G401 (cell line): ENCODE results near the gene ZFYVE19. TPM values are rescaled to one million over a fixed set of nuclear protein-coding genes. Genes with fewer than 3 reads are reported as not detected.

Experiments
- DNase-seq: peaks from one replicate; pipeline ENCODE4 v3.0.0-alpha.2; 2015; ENCODE audit warnings: low spot score
- in situ Hi-C: cut with HindIII; loops from 2 replicates; pipeline ENCODE4 v1.10.0; 2016; ENCODE audit warnings: low sequenced_read_pairs, mixed read lengths
- total RNA-seq: library from RNA; depleted of rRNA; stranded (reverse); fragments of >200 nt; shearing (Covaris generic); gene quantifications from 2 replicates; pipeline ENCODE4 v1.2.3, GENCODE V29; 2014

ZFYVE19 gene
- total RNA-seq, 1 experiment from 2014 or later = 29.2 TPM

DNA sequence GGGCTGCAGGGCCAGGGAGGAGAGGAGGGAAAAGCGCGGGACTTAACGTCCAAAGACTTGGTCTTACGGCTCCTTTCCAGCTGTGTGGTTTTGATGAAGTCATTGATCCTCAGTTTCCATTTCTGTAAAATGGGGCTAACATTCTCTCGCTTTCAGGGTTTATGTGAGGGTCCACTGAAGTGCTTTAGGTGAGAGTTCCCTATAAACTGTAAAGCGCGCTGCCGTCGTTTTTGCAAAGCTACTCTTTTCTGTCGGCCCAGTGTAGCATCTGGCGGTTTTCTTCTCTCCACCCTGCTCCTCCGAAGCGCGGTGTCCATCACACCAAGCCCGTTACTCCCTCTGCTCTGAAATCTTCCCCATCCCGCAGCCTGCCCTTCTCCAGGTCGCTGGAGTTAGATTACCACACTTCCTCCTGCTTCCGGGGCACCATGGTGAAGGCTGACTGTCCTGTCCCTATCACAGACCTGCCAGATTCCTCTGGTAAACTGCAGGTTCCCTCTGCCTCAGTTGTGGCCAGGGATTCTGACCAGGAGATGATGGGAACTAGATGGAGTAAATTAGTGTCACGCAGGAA lies 1.1 kb downstream of the ZFYVE19 start:
- DNase-seq = no peak
- in situ Hi-C loops = no loop called here

DNA sequence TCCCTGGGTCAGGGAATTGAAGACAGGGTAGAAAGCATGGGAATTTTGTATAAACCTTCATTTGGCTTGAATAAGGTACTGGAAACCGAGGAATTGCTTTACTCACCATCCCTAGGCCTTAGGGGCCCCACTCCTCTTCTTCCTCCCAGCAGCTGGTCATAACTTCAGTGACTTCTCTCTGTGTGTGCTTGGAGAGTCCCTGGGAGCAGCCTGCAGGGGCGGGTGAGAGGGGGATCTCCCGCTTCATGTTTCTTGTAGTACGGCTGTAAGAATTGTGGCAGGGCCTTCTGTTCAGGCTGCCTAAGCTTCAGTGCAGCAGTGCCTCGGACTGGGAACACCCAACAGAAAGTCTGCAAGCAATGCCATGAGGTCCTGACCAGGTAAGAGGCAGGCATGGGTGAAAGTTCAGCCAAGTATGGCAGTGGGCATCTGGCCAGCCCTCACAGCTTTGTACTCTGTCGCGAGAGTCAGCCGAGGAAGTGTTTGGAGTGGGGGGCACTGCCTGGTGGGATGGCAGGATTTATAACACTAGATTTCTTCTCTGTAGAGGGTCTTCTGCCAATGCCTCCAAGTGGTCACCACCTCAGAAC lies 2.1 kb downstream of the ZFYVE19 start:
- no peak for DNase-seq
- in situ Hi-C loops = no loop called here

DNA sequence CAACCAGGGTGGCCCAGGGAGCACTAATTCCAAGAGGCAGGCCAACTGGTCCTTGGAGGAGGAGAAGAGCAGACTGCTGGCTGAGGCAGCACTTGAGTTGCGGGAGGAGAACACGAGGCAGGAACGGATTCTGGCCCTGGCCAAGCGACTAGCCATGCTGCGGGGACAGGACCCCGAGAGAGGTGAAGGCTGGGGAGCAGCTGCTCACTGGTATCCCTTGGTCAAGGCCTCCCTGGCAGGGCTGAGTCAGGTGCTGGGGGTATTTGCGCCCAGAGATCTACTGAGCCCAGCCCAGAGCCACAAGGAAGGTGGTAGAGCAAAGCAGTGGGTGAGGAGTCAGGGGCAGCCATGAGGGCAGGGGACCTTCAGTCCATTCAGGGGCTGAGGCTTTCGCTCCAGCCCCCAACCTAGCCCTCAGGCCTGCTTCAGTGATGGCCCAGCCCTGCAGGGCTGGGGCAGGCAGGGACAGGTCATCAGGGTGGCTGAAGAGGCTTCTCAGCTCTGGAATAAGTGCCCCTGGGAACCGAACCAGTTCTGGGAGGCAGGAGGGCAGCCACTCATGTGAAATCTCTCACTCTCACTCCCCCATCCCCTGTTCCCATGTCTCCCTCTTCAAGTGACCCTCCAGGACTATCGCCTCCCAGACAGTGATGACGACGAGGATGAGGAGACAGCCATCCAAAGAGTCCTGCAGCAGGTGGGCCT lies 6.0 kb downstream of the ZFYVE19 start:
- no peak for DNase-seq
- in situ Hi-C loops = no loop called here

DNA sequence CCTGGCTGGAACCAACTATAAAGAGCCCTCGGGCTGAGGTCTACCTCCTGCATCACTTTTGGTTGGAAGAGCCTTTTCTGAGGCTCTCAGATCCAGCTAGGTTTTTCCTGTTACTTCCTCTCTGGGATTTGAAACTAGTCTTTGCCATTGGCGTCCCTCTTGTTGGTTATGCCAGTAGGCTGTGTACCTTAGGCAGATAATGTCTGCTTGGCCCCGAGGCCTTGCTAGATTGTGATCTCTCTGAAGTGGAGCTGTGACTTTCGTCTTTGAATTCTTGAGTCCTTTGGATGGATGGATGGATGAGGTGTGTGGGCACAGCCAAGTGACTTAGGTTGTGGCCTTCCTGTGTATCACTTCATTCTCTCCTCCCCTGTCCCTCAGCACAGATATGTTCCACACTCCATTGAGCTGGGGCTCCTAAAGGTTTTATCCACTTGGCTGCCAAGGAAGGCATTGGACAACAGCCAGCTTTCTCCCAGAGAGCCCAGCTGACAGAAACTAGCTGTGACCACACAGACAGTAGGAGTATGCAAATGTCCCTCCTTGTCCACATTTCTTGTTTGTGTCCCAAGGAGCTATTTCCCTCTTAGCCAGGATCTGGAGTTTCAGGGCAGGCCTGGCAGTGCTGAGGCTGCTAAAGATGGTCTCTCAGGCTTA lies 8.3 kb downstream of the ZFYVE19 start:
- in situ Hi-C loops = no loop called here
- DNase-seq = peak; percentile 48

DNA sequence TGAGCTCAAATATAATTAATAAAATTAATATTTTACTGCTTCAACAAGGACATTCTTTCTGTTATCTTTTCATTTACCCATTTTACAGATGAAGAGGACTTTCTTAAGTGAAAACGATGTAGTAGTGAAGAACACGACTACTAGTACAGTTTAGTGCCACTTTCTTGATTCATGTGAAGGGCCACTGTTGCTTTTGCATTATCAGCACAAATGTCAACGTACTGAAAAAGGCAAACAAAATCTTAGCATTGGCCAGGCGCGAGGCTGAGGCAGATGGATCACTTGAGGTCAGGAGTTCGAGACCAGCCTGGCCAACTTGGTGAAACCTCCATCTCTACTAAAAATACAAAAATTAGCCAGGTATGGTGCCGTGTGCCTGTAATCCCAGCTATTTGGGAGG lies 12.2 kb downstream of the ZFYVE19 start:
- in situ Hi-C loops = no loop called here
- no peak for DNase-seq

DNA sequence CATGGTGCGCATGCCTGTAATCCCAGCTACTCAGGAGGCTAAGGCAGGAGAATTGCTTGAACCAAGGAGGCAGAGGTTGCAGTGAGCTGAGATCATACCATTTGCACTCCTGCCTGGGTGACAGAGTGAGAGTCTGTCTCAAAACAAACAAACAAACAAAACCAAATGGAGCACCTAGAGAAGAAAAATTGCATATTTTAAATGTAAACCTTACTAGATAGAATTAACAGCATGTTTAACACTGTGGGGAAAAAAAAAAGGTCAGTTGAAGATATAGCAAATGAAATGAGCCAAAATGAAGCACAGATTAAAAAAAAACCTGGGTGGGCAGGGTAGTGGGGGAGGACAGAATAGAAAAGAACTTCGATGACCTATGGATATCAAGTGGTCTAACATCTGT lies 14.3 kb downstream of the ZFYVE19 start:
- in situ Hi-C loops = no loop called here
- no peak for DNase-seq

DNA sequence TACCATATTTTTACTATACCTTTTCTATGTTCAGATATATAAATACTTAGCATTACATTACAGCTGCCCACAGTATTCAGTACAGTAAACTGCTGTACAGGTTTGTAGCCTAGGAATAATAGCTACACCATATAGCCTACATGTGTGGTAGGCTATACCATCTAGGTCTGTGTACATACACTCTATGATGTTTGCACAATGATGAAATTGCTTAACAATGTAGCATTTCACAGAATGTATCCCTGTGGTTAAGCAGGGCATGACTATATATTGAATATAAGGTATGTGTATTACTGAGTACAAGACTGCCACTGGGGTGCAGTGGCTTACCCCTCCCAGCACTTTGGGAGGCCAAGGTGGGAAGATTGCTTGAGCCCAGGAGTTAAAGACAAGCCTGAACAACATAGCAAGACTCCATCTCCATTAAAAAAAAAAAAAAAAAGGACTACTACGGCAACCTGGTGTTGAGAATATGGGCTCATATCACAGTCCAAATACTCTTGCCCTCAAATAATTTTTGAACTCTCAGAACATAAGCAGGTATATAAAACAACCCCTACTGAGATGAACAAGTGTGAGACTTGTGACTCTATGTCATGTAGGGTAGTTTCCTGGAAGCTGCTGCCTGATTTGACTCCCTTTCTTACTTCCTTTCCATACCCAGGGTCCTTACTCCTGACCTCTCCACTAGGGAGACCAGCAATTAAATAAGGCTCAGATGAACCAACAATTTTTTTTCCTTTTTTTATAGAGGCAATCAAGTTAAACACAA lies 16.9 kb downstream of the ZFYVE19 start:
- DNase-seq = no peak

DNA sequence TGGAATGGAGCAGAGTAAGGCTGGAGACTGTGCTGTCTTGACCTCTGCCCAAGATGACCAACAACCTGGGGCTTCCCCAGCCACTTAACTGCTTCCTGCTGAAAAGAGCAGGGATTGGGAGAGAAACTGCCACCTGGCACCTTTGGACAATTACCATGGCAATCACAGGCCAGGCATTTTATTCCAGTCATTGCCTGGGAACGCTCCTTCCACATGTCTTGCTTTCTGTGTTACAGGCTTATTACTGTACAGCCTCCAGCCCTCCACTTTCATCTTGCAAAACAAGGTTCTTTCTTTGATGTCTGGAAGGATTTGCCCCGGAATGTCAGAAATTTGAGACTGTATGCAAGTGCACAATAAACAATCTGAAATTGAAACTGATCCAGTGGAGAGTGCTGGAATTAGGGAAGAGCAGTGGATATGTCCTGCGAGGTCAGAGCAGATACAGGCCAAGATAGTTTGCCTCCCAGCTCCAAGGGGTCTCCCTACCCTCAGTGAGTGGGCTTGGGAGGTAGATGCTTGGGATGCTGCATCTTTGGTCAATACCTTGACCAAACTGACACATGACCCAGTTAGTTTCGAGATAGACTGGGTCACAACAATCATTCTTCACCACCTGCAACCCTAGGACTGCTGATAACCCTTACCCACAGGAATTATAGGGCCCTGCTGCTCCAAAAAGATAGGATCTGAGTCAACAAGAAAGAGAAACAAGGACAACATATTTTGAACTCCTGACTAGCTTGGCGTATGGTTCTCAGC lies 19.0 kb downstream of the ZFYVE19 start:
- DNase-seq = no peak
- in situ Hi-C loops = no loop called here

More for the DNA sequence above, 16.9 kb downstream of the ZFYVE19 start:
- in situ Hi-C loops = no loop called here

DNA sequence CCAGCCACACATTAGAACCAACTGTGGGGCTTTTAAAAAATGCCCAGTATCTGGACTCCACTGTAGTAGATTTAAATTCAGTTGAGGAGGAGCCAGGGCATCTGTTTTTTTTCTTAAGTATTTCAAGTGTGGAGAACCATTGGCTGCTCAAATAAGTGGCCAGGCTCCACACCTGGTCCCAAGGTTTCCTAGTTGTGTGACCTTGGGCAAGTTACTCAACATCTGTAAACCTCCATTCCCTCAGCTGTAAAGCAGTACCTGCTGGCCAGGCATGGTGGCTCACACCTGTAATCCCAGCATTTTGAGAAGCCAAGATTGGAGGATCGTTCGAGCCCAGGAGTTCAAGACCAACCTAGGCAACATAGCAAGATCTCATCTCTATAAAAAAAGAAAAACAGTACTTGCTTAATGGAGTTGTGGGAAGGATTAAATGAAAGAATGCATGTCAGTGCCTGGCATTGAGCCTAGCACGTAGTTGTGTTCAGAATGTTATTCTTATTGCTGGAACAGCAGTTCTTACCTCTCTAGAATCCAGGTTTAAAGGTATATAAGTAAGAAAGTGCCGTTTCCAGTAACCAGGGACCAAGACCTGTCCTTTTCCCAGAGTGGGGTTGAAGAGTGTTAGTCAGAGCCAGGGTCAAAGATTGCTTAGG lies 19.7 kb downstream of the ZFYVE19 start:
- in situ Hi-C loops = no loop called here
- DNase-seq = no peak

DNA sequence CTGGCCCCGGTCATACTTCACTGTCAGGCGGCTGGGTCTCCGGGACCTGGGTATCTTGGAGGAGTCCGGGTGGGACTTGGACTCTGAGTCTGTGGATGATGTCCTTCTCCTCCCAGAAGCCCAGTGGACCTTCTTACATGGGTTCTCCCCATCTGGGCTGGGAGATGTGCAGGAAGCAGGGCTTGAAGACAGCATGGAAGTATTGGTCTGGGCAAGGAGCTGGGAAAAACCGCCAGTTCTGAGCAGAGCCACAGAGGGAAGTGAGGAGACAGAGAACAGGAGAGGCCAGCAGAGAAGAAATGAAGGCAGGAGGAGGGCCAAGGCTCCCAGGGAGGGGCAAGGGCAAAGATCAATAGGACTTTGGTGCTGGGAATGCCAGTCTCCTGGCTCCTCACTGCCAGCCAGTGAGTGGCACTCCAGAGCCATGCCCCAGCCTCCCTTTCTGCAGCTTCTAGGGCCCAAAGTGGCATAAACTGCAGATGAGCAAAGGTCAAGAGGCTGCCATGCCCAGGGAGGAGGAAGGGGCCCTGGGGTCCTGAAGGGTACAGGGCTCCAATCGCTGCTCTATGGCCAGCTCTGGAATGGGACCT lies 21.7 kb downstream of the ZFYVE19 start, which contains the start of gene PPP1R14D:
Gene PPP1R14D, minus strand, starts transcription at position 262 of the 590 bp plus-strand sequence. Its CDS starts 67 bp downstream, at position 195.
- DNase-seq = no peak
- in situ Hi-C loops = no loop called here

DNA sequence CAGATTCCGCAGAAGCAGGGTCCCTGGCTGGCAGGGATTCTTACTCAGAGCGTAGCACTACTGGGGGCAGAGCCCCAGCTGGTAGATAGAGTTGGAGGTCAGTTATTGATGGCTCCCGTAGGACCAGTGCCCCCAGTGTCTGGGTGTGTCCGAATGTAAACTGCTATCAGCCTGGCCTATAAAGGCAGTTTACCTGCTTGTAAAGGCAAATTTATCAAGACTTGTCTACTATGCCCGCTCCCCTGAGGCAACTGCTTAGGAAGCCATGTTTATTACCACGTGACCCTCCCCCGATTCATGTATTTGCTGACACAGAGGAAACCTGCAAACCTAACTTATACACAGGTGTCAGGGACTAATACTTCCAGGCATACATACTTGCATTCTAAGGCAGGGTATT lies 22.2 kb downstream of the ZFYVE19 start:
- in situ Hi-C loops = no loop called here
- no peak for DNase-seq

DNA sequence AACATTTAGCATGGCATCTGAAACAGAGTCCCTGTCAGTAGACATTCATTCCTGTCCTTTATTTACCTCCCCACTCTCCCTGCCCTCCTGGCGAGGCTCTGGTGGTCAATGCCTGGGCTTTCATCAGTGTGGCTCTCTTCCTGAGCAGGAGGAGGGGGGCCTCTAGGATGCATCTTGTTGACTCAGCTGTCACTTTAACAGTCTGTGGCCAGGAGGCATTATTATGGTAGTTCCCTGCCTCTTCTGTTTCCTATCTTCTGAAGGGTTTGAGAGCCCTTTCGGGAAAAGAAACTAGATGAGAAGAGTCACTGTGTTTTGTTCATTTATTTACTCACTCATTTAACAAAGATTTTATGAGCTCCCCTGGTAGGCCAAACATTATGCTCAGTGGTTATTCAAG lies 24.0 kb downstream of the ZFYVE19 start:
- no peak for DNase-seq
- in situ Hi-C loops = no loop called here

DNA sequence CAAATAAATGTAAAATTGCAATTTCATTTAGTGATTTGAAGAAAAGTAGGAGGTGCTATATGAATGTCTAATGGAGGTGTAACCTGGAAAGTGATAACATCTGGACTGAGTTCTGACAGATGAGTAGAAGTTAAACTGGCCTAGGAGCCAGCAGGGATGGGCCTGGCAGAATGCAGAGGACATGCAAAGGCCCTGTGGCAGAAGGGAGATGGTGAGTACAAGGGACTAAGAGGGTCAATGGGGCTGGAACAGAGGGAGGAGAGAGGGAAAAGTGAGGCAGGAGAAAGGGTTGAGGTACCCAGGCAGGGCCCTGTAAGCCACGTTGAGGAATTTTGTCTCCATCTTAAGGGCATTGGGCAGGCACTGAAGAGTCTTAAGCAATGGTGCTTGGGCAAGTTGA lies 25.0 kb downstream of the ZFYVE19 start:
- no peak for DNase-seq
- in situ Hi-C loops = no loop called here

DNA sequence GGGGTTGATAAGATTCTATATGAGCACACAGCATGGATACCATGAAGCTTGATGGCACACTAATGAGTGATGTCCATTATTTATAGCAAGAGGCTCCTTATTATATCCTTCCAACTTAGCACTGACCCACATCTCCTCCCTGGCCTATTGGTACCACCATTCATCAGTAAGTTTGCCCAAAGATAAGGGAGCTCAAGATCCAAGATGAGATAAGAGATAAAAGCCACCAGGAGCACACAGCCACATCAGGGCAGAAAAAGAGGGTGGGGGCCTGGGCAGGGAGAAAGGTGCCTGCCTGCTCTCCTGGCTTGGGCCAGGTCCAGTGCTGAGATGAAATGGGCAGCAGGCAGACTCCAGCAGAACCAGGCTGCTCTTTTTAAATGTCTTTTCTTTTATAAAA lies 26.0 kb downstream of the ZFYVE19 start:
- in situ Hi-C loops = no loop called here
- DNase-seq = no peak

DNA sequence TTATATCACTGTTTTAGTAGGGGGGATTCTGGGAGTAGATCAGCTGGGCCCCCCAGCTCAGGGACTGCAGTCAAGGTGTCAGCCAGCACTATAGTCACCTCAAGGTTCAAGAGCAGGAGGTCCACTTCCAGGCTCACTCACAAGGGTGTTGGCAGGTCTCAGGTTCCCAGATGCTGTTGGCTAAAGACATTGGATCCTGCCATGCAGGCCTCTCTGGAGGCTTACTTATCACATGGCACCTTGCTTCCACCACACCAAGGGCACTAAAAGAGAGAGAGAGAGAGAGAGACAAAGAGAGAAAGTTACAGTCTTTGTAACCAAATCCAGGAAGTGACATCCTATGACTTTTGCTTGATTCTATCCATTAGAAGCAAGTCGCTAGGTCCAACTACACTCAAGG lies 29.1 kb downstream of the ZFYVE19 start:
- in situ Hi-C loops = no loop called here
- DNase-seq = no peak

DNA sequence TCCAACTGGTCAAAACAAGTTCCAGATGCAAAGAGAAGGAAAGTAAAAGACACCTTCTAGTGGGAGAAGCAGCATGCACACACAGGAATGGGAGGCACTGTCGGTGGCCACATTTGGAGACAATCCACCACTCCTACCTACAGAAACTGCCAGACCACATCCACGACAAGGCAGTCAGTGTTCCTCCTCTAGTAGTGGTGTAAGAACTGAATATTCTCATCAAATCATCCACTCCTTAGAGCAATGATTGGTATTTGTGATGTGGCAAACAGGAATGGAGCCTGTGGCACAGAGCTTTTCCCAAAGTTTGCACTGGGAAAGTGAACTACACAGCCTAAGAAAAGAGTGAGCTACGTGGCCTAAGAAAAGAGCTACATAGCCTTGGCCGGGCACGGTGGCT lies 31.9 kb downstream of the ZFYVE19 start:
- DNase-seq = no peak
- in situ Hi-C loops = no loop called here

DNA sequence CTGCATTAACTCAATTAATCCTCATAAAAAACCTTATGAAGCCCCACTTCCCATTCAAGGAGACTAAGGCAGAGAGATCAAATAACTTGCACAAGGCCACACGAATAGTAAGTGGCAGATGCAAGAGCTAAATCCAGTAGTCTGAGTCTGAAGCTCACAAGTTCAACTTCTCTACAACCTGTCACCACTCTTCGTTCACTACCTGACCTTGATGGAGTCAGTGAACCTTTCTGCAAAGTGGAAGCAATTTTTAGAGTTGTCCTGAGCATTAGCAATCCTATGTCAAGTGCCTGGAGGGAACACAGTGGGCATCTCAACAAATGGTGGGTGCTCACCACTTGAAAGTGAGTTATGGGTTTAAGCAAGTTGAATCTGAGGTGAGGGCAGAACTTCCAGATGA lies 34.9 kb downstream of the ZFYVE19 start:
- in situ Hi-C loops = no loop called here
- DNase-seq = no peak

DNA sequence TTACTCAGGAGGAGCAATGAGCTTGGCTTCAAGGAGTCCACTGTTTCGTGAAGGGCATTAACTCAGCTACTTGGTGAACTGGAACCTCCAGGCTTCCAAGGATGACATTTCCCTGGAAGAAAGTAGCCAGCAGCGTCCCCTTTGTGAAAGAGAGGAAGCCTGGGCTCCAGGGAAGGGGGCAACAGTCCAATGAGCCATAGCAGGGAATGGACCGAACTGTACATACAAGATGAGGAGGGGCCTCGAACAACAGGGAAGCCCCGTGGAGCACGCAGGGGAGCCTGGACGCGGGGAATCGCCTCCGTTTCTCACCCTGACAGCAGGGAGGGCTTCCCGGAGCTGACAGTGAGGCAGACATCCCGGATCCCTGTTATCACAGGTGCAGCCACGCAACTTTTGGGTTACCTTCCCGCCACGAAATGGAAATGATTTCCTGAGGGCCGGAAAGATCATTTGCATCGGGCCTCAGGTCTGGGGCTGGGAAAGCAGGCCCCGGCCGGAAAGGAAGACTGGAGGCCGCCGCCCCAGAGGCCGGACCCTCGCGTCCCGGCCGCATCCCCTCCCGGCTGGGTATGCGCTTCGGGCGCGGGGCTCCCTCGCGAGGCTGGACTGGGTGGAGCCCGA lies 36.5 kb downstream of the ZFYVE19 start:
- DNase-seq = peak; percentile 25
- in situ Hi-C loops = no loop called here
